Neural cell (in vitro differentiated cells): Measurements from ENCODE around the gene ELMO1.

Experiments used
- EP300 ChIP-seq: fragments of 450-650 bp; conservative IDR thresholded peaks from 2 replicates; pipeline ENCODE4 v1.6.1; 2014; ENCODE audit warnings: antibody characterized with exemption, mild to moderate bottlenecking, moderate library complexity; ENCODE audit not compliant: poor library complexity, severe bottlenecking
- EZH2 ChIP-seq: fragments of 200-600, 300-800 bp; shearing (Covaris generic), sonication (generic); IDR thresholded peaks from 2 replicates; pipeline ENCODE4 v1.6.1; 2014; ENCODE audit warnings: antibody characterized with exemption, low read length, borderline replicate concordance, mild to moderate bottlenecking; ENCODE audit not compliant: insufficient read depth, poor library complexity, severe bottlenecking
- POLR2AphosphoS5 ChIP-seq: IDR thresholded peaks from 2 replicates; pipeline ENCODE4 v1.6.1; 2012
- SMC3 ChIP-seq: fragments of 450-650 bp; conservative IDR thresholded peaks from 2 replicates; pipeline ENCODE4 v1.6.1; 2014; ENCODE audit warnings: antibody characterized with exemption, mild to moderate bottlenecking, moderate library complexity; ENCODE audit not compliant: poor library complexity
- TF ChIP-seq, protein P1 (sequence below): fragments of 450-650 bp; IDR thresholded peaks from 2 replicates; pipeline ENCODE4 v1.5.1; 2014; ENCODE audit warnings: antibody characterized with exemption, mild to moderate bottlenecking, moderate library complexity; ENCODE audit not compliant: poor library complexity, severe bottlenecking

DNA sequence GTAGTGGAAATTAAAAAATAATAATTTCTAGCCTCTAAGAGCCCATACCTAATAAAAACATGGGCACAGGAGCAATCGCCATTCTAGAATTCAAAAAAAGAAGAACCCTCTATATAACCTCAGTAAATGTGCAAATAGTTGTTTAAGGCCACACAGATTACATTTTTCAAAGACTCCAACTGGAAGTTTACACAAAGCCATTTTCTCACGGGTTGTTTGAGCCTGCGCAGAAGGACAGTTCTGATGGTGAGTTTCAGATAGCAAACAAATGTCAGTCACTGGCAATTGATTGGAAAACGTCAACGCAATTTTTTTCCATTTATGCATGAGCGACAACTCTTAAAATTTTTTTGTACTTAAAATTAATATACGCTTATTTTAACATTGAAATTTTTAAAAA, 23.0 kb upstream of the ELMO1 start:
- TF ChIP-seq, protein P1, sequence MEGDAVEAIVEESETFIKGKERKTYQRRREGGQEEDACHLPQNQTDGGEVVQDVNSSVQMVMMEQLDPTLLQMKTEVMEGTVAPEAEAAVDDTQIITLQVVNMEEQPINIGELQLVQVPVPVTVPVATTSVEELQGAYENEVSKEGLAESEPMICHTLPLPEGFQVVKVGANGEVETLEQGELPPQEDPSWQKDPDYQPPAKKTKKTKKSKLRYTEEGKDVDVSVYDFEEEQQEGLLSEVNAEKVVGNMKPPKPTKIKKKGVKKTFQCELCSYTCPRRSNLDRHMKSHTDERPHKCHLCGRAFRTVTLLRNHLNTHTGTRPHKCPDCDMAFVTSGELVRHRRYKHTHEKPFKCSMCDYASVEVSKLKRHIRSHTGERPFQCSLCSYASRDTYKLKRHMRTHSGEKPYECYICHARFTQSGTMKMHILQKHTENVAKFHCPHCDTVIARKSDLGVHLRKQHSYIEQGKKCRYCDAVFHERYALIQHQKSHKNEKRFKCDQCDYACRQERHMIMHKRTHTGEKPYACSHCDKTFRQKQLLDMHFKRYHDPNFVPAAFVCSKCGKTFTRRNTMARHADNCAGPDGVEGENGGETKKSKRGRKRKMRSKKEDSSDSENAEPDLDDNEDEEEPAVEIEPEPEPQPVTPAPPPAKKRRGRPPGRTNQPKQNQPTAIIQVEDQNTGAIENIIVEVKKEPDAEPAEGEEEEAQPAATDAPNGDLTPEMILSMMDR, result no peak
- TF ChIP-seq SMC3 (no peak), POLR2AphosphoS5 (no peak), EP300 (no peak), EZH2 (no peak)
